VCaP (cell line): ENCODE results near the gene UBE2N.
"Not testable (repeated sequence)": the region's sequence is repeated elsewhere in the genome, so short reads cannot be mapped to it uniquely, and the experiment has no call there.

Source experiments
- H3K27ac ChIP-seq: fragments of 450-650 bp; 2 replicates; pipeline ENCODE4 v1.5.1; 2017
- TF ChIP-seq, protein P1 (sequence below): fragments of 450-650 bp; conservative IDR thresholded peaks from 2 replicates; pipeline ENCODE4 v1.5.1; 2017; ENCODE audit warnings: mild to moderate bottlenecking, moderate library complexity

The UBE2N gene

DNA sequence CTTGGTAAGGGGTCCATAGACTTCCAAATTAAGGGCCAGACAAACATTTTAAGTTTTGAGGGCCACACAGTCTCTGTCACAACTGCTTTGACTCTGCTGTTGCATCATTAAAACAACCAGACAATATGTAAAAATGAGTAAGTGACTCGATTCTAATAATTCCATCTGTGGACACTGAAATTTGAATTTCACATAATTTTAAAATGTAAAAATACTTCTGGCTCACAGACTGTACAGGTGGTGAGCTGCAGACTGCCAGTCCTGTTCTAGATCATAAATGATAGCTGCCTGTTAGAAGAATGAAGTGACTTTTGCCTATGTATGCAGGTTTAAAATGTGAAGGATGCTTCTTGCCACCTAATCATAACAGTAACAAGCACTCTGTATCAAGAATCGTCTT is 48.3 kb downstream of the UBE2N start:
- TF ChIP-seq, protein P1, sequence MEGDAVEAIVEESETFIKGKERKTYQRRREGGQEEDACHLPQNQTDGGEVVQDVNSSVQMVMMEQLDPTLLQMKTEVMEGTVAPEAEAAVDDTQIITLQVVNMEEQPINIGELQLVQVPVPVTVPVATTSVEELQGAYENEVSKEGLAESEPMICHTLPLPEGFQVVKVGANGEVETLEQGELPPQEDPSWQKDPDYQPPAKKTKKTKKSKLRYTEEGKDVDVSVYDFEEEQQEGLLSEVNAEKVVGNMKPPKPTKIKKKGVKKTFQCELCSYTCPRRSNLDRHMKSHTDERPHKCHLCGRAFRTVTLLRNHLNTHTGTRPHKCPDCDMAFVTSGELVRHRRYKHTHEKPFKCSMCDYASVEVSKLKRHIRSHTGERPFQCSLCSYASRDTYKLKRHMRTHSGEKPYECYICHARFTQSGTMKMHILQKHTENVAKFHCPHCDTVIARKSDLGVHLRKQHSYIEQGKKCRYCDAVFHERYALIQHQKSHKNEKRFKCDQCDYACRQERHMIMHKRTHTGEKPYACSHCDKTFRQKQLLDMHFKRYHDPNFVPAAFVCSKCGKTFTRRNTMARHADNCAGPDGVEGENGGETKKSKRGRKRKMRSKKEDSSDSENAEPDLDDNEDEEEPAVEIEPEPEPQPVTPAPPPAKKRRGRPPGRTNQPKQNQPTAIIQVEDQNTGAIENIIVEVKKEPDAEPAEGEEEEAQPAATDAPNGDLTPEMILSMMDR: no peak
- H3K27ac ChIP-seq: no peak overlapping the region

DNA sequence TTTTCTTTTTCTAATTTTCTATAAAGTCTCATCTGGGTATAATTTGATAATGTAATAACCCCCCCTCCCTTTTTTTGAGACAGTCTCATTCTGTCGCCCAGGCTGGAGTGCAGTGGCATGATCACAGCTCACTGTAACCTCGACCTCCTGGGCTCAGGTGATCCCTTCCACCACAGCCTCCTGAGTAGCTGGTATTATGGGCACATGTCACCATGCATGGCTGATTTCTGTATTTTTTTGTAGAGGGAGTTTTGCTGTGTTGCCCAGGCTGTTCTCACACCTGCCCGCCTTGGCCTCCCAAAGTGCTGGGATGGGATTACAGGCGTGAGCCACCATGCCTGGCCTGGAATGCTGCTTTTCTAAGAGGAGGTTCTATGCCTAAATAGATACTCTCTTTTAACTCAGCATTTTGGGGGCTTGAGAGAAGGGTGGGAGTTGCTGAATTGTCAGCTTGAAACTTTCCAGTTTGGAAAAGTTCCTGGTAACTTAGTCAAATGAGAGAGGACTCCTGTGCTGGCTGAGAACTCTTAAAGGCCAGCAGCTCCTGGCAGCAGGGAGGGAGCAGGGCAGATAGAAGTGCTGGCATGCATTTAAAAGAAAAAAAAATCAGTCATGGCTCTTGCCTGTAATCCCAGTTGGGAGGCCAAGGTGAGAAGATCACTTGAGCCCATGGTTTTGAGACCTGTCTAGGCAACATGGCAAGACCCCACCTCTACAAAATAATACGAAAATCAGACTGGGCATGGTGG is 51.0 kb downstream of the UBE2N start:
- peak overlapping the region; percentile 62 for H3K27ac ChIP-seq
- TF ChIP-seq, protein P1: no peak

DNA sequence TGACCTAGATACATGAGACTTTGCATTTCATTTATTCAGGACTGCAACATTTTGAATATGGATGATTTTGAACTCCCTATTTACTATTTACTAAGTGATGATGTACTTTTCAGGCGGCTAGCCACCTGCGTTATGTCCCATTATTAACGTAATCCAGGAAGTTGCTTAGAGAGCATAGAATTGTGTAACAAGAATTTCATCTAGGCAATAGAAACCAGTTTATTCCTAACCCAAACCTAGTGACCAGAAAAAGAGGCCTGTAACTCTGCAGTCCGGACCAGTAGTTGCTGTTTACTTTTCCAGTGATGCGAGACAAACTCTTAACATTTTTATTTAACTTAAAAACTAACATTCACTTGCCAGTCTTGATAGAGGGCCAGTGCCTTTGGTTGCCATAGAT is 51.7 kb downstream of the UBE2N start:
- TF ChIP-seq, protein P1: no peak
- H3K27ac ChIP-seq: peak overlapping the region; percentile 62

DNA sequence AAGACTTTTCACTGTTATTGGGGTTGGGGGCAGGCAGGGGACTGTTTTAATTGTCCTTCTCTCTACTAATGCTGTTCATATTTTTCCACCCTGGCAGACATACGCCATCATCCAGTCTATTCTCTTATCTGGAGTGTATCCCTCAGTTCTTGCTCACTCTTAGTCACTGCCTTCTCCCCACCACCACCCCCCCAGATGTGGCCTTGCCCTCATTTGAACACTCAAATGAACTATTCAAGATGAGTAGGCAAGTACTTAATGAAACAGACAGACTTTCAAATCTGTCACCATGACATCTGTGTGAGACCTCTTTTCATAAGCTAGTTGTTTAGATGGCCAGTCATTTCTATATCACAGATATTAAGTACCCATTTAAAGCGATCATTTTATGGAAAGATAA is 54.0 kb downstream of the UBE2N start:
- TF ChIP-seq, protein P1: no peak
- no peak overlapping the region for H3K27ac ChIP-seq

DNA sequence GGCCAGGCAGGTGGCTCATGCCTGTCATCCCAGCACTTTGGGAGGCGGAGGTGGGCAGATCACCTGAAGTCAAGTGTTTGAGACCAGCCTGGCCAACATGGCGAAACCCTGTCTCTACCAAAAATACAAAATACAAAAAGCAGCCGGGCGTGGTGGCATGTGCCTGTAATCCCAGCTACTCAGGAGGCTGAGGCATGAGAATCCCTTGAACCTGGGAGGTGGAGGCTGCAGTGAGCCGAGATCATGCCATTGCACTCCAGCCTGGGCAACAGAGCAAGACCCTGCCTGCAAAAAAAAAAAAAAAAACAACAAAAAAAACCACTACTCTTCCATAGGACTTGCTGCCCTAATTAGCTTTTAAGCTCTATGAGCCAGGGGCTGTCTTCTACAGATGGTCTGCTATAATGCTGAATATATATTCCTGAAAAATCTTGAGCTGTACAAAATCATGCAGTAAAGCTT is 59.7 kb downstream of the UBE2N start:
- H3K27ac ChIP-seq: not testable (repeated sequence)

DNA sequence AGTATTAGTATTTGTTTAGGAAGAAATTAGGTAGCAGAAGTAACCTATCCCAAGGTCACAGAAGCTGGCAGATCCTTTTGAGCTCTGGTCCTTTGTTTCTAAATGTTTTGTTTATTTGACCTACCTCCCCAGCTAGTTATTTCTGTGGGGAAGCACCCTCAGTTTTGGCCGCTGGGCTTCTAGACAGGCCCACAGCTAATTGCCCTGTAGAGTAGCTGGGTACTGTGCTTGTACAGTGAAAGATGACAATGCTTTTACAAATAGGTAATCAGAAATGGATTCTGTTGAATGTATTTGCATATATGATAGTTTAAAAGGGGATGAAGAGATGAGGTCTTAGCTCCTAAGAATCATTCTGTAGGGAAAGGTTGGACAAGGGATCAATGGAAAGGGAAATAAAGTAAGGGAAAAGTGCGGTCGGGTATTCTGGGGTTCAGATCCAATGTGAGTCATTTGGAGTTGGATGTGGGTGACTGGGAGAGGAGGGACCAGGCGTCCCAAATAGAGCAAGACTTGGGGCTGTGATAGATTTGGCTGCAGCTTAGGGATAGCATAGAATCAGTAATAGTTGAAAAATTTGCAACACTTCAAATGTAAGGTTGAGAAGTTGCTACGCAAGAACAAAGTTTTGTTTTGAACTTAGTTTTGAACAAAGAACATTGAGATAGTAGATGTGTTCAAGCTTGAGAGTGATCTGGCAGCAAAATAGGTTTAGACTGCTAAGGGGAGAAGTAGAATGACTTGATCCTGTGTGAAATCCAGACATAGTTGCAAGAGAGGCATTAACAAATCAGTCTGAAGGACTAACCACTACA is 60.4 kb downstream of the UBE2N start:
- peak overlapping the region; percentile 89; the same call in 1 of the 2 replicates for H3K27ac ChIP-seq
- TF ChIP-seq, protein P1: no peak

DNA sequence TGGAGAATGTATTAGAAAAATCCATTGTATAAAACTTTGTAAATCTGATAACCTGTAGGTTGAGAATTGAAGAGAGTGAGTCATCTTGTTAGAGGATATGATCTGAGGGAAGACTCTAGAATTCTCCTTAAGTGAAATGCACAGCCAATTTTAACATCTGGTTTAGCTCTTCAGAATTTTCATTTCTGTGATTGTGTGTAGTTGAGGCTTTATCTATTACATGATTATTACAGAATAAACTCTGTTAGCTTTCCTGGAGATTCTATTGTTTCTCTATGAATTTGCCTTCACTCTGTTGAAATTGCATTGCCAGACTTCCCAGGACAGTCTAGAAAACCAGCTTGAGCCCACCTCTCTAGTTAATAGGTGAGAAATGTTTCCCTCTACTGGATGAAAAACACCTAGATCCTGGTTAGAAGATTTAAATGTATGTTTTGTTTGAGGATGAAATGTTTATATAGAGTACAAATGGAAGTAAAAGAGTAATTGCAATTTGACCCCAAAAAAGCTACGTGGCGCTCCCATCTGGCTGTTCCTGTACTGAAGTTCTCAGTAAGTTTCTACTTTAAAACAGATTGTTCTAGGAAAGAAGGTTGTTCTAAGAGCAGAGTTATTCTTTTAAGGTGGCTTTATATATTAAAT is 61.1 kb downstream of the UBE2N start:
- H3K27ac ChIP-seq: peak overlapping the region; percentile 89
- TF ChIP-seq, protein P1: peak; percentile 51
